Mucosa of descending colon (tissue), 3 donors: ENCODE data around the gene FBXO21. TPM values are rescaled to one million over a fixed set of nuclear protein-coding genes. Genes with fewer than 3 reads are reported as not detected.
"Not testable (repeated sequence)": the region's sequence is repeated elsewhere in the genome, so short reads cannot be mapped to it uniquely, and the experiment has no call there.

Experiments
- ATAC-seq: fragments of 200-7000 bp; cut with Tn5 transposase; one replicate; pipeline ENCODE4 v1.9.1; 2020; ENCODE audit warnings: mild to moderate bottlenecking, moderate library complexity
- DNase-seq, 3 donors: peaks; one replicate each; pipeline ENCODE4 v3.0.0-alpha.2; 2020
- H3K36me3 ChIP-seq: fragments of 200-600 bp; one replicate; pipeline ENCODE4 v1.8.0; 2021; ENCODE audit warnings: low read depth, mild to moderate bottlenecking
- H3K4me1 ChIP-seq: fragments of 200-600 bp; one replicate; pipeline ENCODE4 v1.8.0; 2021; ENCODE audit warnings: low read depth, mild to moderate bottlenecking
- H3K4me3 ChIP-seq: fragments of 200-600 bp; one replicate; pipeline ENCODE4 v1.8.0; 2021; ENCODE audit warnings: mild to moderate bottlenecking
- H3K9me3 ChIP-seq: fragments of 200-600 bp; one replicate; pipeline ENCODE4 v1.8.0; 2021; ENCODE audit warnings: mild to moderate bottlenecking
- intact Hi-C, 2 donors: fragments of 100-400 bp; cut with DNase I in 1 of 2; cut with micrococcal nuclease in 1 of 2; formaldehyde crosslinking; loops; one replicate each; pipeline versions ENCODE4 v1.11.0 to v1.11.1; 2022; cut with DNase I, micrococcal nuclease
- total RNA-seq, 3 donors: library from RNA; stranded (reverse); fragmentation: NEBNext Ultra II Directional in 2 of 3; extraction: Animal tissue kit (Norgen Biotek cat#: 25700) in 2 of 3; gene quantifications; one replicate each; pipeline versions ENCODE4 v1.2.1 to v1.2.4, GENCODE V29; 2021 to 2023
- TF ChIP-seq, protein P1 (sequence below): fragments of 200-600 bp; IDR thresholded peaks from one replicate; pipeline ENCODE4 v1.8.0; 2022; ENCODE audit warnings: antibody characterized with exemption, mild to moderate bottlenecking
- donor health status: DM: no; HTN: no; CAD: no; lungs with moderate emphysema.
- donor health status: DM: no; HTN: no; CAD: no.
- donor health status: DM: no; HTN: yes; CAD: no.

The FBXO21 gene
- total RNA-seq, 3 donors from 2014 or later = 14.7 to 44.6 (median 30.7) TPM

DNA sequence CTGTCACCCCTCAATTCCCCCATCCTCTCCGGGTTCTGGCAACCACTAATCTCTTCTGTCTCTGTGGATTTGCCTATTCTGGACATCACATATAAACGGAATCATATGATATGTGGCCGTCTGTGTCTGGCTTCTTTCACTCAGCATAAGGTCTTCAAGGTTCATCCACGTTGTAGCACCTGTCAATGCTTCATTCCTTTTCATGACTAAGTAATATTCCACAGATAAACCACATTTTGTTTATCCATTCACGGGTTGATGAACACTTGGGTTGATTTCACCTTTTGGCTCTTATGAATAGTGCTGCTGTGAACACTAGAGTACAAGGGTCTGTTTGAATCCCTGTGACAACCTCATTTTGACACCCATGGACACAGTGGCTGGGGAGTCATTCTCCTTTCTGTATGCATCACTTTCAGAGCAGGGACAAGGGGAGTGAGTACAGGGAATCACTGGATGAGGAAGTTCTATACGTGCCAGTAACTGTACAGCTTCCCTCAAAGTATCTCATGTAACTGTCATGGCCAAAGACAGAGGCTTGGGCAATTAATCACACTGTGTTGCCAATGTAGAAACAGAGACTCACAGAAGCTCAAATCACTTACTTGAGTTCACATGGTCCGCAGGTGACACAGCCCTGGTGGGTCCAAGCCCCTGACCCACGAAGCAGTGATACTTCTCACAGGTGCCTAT, 80.2 kb downstream of the FBXO21 start:
- no peaks in the 10 kb centered on the region for H3K9me3 ChIP-seq
- no peaks in the 10 kb centered on the region for H3K36me3 ChIP-seq
- no peaks in the 10 kb centered on the region for H3K4me1 ChIP-seq
- H3K4me3 ChIP-seq = no peak overlapping the region
- TF ChIP-seq, protein P1, sequence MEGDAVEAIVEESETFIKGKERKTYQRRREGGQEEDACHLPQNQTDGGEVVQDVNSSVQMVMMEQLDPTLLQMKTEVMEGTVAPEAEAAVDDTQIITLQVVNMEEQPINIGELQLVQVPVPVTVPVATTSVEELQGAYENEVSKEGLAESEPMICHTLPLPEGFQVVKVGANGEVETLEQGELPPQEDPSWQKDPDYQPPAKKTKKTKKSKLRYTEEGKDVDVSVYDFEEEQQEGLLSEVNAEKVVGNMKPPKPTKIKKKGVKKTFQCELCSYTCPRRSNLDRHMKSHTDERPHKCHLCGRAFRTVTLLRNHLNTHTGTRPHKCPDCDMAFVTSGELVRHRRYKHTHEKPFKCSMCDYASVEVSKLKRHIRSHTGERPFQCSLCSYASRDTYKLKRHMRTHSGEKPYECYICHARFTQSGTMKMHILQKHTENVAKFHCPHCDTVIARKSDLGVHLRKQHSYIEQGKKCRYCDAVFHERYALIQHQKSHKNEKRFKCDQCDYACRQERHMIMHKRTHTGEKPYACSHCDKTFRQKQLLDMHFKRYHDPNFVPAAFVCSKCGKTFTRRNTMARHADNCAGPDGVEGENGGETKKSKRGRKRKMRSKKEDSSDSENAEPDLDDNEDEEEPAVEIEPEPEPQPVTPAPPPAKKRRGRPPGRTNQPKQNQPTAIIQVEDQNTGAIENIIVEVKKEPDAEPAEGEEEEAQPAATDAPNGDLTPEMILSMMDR = no peak
- intact Hi-C loops = no loop called here
- ATAC-seq (no peak), DNase-seq (no peak)

DNA sequence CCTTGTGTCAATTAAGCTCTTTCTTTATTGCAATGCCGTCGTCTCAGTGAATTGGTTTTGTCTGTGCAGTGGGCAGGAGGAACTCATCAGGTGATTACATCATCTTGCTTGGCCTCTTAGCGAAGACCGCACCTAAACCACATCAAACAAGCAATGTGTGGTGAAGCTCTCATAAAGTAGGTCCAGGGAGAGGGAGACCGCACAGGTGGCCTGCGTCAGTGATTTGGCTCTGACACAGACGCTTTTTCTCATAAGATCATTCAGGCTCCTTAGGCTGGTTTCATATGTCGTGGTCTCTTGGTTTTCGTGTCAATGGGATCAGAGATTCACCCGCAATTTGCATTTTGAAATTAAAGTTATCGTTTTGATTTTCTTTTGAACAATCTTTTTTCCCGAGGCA, 84.4 kb downstream of the FBXO21 start:
- no peaks in the 10 kb centered on the region for H3K9me3 ChIP-seq
- H3K36me3 ChIP-seq = no peaks in the 10 kb centered on the region
- TF ChIP-seq, protein P1 = no peak
- no peaks in the 10 kb centered on the region for H3K4me1 ChIP-seq
- DNase-seq = peak in 1 of 3 donors; percentile 38
- intact Hi-C loops = no loop called here
- no peak overlapping the region for H3K4me3 ChIP-seq
- ATAC-seq = peak; percentile 97

GRCh38 chr12:117104003-117104402, 86.3 kb downstream of the FBXO21 start:
- H3K4me3 ChIP-seq, intact Hi-C loops, H3K36me3 ChIP-seq, H3K9me3 ChIP-seq, DNase-seq, H3K4me1 ChIP-seq, ATAC-seq: not testable (repeated sequence)

DNA sequence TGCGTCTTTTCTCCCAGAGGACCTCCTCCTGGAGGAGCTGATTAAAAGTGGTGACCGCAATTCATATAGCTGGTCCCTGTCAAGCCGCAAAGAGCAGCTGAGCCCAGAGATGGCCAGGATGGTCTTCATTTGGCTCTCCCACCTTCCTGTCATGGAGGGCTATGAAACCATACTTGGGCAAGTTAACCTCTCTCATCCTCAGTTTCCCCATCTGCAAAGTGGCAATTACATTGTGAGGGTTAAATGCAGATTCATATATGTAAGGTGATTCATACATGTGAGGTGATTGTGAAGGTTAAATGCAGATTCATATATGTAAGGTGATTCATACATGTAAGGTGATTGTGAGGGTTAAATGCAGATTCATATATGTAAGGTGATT, 87.5 kb downstream of the FBXO21 start:
- H3K4me1 ChIP-seq = peaks cover 9% of the 10 kb centered on the region
- DNase-seq (no peak), ATAC-seq (no peak)
- no peaks in the 10 kb centered on the region for H3K36me3 ChIP-seq
- intact Hi-C loops = no loop called here
- H3K9me3 ChIP-seq = no peaks in the 10 kb centered on the region
- no peak overlapping the region for H3K4me3 ChIP-seq
- TF ChIP-seq, protein P1 = no peak

DNA sequence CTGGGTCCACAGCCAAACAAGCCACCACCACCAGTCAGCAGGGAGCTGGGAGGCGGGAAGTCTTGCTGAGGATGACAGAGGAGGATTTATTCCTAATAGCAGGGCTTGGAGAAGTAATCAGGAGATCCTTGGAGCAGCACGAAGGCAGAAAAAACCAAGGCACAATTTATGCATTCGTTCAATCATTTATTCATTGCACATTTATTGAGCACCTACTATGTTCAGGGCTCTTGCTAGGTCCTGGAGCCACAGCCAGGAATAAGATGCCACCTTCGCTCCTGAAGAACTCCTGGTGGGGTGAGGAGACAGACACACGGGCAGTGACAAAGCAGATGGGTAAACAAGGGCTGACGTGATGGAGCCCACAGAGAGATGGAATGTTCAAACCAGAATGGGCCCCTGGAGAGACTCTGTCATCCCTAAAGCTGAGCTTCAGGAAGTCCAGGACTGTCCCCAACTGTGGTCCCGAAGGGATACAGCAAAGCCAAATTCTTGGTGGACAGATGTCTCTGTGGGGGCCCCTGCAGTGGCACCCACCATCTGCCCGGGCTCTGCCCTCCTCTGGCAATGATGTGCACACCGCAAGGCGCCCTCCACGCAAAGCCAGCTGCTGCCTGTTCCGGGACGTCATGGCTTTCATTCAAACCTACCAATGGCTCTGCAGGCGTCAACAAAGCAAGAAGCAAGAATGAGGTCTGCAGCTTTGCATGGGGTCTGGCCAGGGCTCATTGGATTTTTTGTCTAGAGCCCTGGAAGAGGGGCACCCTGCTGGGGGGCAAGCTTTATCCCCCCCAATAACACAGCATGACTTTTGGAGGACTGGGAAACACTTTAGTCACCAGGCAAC, 88.1 kb downstream of the FBXO21 start:
- no peaks in the 10 kb centered on the region for H3K36me3 ChIP-seq
- no peak for ATAC-seq

More for the DNA sequence above, 88.1 kb downstream of the FBXO21 start:
- intact Hi-C loops = no loop called here
- DNase-seq = no peak
- Histone ChIP-seq H3K4me3 (no peak overlapping the region), H3K9me3 (no peaks in the 10 kb centered on the region), H3K4me1 (peaks cover 9% of the 10 kb centered on the region)
- TF ChIP-seq, protein P1 = no peak
